Right ventricle myocardium inferior (tissue), 1 donor: ENCODE results near the gene LARGE1. TPM values are rescaled to one million over a fixed set of nuclear protein-coding genes. Genes with fewer than 3 reads are reported as not detected.

Experiments
- ATAC-seq: fragments of 200-7000 bp; cut with Tn5 transposase; one replicate; pipeline ENCODE4 v1.9.1; 2020; ENCODE audit warnings: mild to moderate bottlenecking, moderate library complexity
- DNase-seq: peaks from one replicate; pipeline ENCODE4 v3.0.0; 2021; ENCODE audit errors: missing footprints
- intact Hi-C: fragments of 100-400 bp; cut with DNase I; formaldehyde crosslinking; loops from one replicate; pipeline ENCODE4 v1.11.0; 2022
- total RNA-seq: library from RNA; stranded (reverse); fragmentation: NEBNext Ultra II Directional; extraction: Animal tissue kit (Norgen Biotek cat#: 25700); gene quantifications from one replicate; pipeline ENCODE4 v1.2.1, GENCODE V29; 2021
- donor health status: DM: no; HTN: yes; CAD: no; lungs with severe emphysema.

Gene LARGE1
- total RNA-seq, 1 donor from 2014 or later, result 152 TPM

- intact Hi-C loops, result no loop called here
- DNase-seq, result no peak
- no peak for ATAC-seq
Measured at GRCh38 chr22:33674357-33674756, 245.9 kb downstream of the LARGE1 start.

- DNase-seq (no peak), ATAC-seq (no peak)
- intact Hi-C loops, result no loop called here
Measured at GRCh38 chr22:33669746-33670145, 250.5 kb downstream of the LARGE1 start.

- no peak for ATAC-seq
- DNase-seq, result no peak
- intact Hi-C loops, result no loop called here
Measured at GRCh38 chr22:33666961-33667619, 253.2 kb downstream of the LARGE1 start.

- no peak for ATAC-seq
- intact Hi-C loops, result no loop called here
Measured at GRCh38 chr22:33666279-33666960, 253.9 kb downstream of the LARGE1 start.

GRCh38 chr22:33659448-33659847 lies 260.8 kb downstream of the LARGE1 start:
- no peak for DNase-seq
- peak; percentile 65 for ATAC-seq
- intact Hi-C loops, result loop anchor here (2.0 to 5.0 kb wide), 2 partner anchors 142 to 263 kb away; no protein-coding TSS in a partner anchor

More at GRCh38 chr22:33666279-33666960, 253.9 kb downstream of the LARGE1 start:
- no peak for DNase-seq

- intact Hi-C loops, result loop anchor here (2.0 to 5.0 kb wide), 2 partner anchors 141 to 264 kb away; no protein-coding TSS in a partner anchor
- peak; percentile 53 for DNase-seq
- ATAC-seq, result peak; percentile 69
Measured at GRCh38 chr22:33658775-33659174, 261.5 kb downstream of the LARGE1 start.

- DNase-seq, result no peak
- ATAC-seq, result peak; percentile 25
- intact Hi-C loops, result loop anchor here (2.0 to 5.0 kb wide), 2 partner anchors 140 to 265 kb away; no protein-coding TSS in a partner anchor
Measured at GRCh38 chr22:33657670-33658069, 262.6 kb downstream of the LARGE1 start.

GRCh38 chr22:33656808-33657628 lies 263.3 kb downstream of the LARGE1 start:
- DNase-seq (no peak), ATAC-seq (peak; percentile 40)
- intact Hi-C loops, result loop anchor here (5.0 kb wide), 1 partner anchor 140 kb away; no protein-coding TSS in a partner anchor

- ATAC-seq, result no peak
- no peak for DNase-seq
- intact Hi-C loops, result no loop called here
Measured at GRCh38 chr22:33654173-33654895, 265.9 kb downstream of the LARGE1 start.

- intact Hi-C loops, result no loop called here
- no peak for DNase-seq
- ATAC-seq, result no peak
Measured at GRCh38 chr22:33653532-33654063, 266.7 kb downstream of the LARGE1 start.

- ATAC-seq (no peak), DNase-seq (no peak)
- intact Hi-C loops, result no loop called here
Measured at GRCh38 chr22:33652615-33653014, 267.7 kb downstream of the LARGE1 start.

- no peak for DNase-seq
- peak; percentile 52 for ATAC-seq
- intact Hi-C loops, result no loop called here
Measured at GRCh38 chr22:33650244-33650643, 270.0 kb downstream of the LARGE1 start.

GRCh38 chr22:33648478-33648877 lies 271.8 kb downstream of the LARGE1 start:
- DNase-seq (no peak), ATAC-seq (no peak)
- intact Hi-C loops, result no loop called here

GRCh38 chr22:33640900-33641299 lies 279.4 kb downstream of the LARGE1 start:
- DNase-seq, result no peak
- intact Hi-C loops, result no loop called here
- no peak for ATAC-seq

- DNase-seq (no peak), ATAC-seq (peak; percentile 86)
- intact Hi-C loops, result no loop called here
Measured at GRCh38 chr22:33639588-33640254, 280.6 kb downstream of the LARGE1 start.

GRCh38 chr22:33635766-33636165 lies 284.5 kb downstream of the LARGE1 start:
- DNase-seq, result no peak
- intact Hi-C loops, result no loop called here
- no peak for ATAC-seq

- intact Hi-C loops, result no loop called here
- no peak for DNase-seq
Measured at GRCh38 chr22:33631777-33632176, 288.5 kb downstream of the LARGE1 start.

GRCh38 chr22:33625959-33626358 lies 294.3 kb downstream of the LARGE1 start:
- no peak for DNase-seq
- no peak for ATAC-seq
- intact Hi-C loops, result no loop called here

More at GRCh38 chr22:33631777-33632176, 288.5 kb downstream of the LARGE1 start:
- ATAC-seq, result no peak
